Measurements from ENCODE around the gene SAMD4A.

SAMD4A gene

DNA sequence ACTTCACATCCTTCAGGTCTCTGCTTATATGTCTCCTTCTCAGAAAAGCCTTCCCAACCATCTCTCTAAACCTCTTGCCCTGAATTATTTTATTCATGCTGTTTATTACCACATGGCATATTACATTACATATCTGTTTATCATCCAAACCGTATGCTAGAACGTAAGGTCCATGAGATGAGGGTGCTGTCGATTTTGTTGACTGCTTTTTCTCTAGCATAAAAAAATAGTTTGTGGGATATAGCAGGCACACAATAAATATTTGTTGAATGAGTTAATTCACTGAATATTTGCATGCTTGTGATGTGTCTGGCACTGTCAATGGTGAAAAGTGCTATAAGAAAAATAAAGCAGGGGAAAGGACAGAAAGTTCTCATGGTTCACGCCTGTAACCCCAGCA, 22.9 kb downstream of the SAMD4A start:
- in situ Hi-C loops (cut with HindIII; ENCODE audit: low sequenced_read_pairs): loop anchor here (5.0 kb wide), 1 partner anchor 52 kb away; no protein-coding TSS in a partner anchor
- DNase-seq (ENCODE audit: low read depth): no peak
- TF ChIP-seq, protein P1, sequence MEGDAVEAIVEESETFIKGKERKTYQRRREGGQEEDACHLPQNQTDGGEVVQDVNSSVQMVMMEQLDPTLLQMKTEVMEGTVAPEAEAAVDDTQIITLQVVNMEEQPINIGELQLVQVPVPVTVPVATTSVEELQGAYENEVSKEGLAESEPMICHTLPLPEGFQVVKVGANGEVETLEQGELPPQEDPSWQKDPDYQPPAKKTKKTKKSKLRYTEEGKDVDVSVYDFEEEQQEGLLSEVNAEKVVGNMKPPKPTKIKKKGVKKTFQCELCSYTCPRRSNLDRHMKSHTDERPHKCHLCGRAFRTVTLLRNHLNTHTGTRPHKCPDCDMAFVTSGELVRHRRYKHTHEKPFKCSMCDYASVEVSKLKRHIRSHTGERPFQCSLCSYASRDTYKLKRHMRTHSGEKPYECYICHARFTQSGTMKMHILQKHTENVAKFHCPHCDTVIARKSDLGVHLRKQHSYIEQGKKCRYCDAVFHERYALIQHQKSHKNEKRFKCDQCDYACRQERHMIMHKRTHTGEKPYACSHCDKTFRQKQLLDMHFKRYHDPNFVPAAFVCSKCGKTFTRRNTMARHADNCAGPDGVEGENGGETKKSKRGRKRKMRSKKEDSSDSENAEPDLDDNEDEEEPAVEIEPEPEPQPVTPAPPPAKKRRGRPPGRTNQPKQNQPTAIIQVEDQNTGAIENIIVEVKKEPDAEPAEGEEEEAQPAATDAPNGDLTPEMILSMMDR (IDR thresholded peaks at IDR 0.05; ENCODE audit: low read depth, low read length, missing control alignments): no peak
- no peak overlapping the region for H3K4me3 ChIP-seq (ENCODE audit: low read depth, low read length)

- DNase-seq (ENCODE audit: low read depth): no peak
- no peak overlapping the region for H3K4me3 ChIP-seq (ENCODE audit: low read depth, low read length)
- TF ChIP-seq, protein P1 (IDR thresholded peaks at IDR 0.05; ENCODE audit: low read depth, low read length, missing control alignments): no peak
- in situ Hi-C loops (cut with HindIII; ENCODE audit: low sequenced_read_pairs): loop anchor here (5.0 kb wide), 1 partner anchor 52 kb away; no protein-coding TSS in a partner anchor
Measured at GRCh38 chr14:54590481-54590880, 23.6 kb downstream of the SAMD4A start.

DNA sequence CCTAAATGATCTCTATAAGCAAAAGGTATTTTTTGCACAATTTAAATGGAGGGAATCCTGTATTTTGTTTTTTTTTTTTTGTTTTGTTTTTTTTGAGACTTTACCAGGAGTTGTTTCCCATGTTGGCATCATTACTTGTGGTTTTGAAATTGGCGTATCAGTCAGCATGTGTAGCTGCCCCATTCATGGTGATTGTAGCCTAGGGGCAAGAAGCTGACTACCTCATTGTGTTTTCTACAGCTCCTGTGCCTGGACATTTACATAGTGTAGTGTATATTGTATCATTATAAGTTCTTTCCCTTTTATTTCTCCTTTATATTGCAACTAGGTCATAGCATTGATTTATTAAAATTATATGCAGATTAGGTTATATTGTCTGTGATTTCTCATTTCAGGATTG, 24.5 kb downstream of the SAMD4A start:
- H3K4me3 ChIP-seq (ENCODE audit: low read depth, low read length): no peak overlapping the region
- no peak for DNase-seq (ENCODE audit: low read depth)
- in situ Hi-C loops (cut with HindIII; ENCODE audit: low sequenced_read_pairs): loop anchor here (5.0 kb wide), 1 partner anchor 51 kb away; no protein-coding TSS in a partner anchor
- TF ChIP-seq, protein P1 (IDR thresholded peaks at IDR 0.05; ENCODE audit: low read depth, low read length, missing control alignments): no peak

DNA sequence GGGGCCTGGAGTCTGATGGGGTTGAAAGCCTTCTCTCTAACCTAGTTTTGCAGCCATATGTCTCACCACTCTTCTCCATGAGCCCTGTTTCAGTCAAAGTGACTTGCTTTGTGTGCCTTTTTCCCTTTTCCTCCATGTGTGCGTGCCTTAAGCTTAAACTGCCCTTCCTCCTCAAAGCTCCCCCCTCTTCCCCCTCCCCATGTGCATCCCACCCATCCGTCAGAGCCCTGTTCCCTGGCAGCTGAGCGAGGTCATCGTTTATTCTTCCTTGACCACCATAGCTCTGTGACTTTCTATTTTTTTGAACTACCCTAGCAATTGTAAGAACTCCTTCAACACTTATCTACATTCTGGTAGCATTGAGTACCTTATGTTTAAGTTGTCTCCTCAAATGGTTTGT, 24.9 kb downstream of the SAMD4A start:
- in situ Hi-C loops (cut with HindIII; ENCODE audit: low sequenced_read_pairs): loop anchor here (5.0 kb wide), 1 partner anchor 50 kb away; no protein-coding TSS in a partner anchor
- TF ChIP-seq, protein P1 (IDR thresholded peaks at IDR 0.05; ENCODE audit: low read depth, low read length, missing control alignments): no peak
- no peak overlapping the region for H3K4me3 ChIP-seq (ENCODE audit: low read depth, low read length)
- no peak for DNase-seq (ENCODE audit: low read depth)

GRCh38 chr14:54593860-54594259, 26.9 kb downstream of the SAMD4A start:
- H3K4me3 ChIP-seq (ENCODE audit: low read depth, low read length): no peak overlapping the region
- in situ Hi-C loops (cut with HindIII; ENCODE audit: low sequenced_read_pairs): loop anchor here (5.0 kb wide), 1 partner anchor 48 kb away; no protein-coding TSS in a partner anchor
- TF ChIP-seq, protein P1 (IDR thresholded peaks at IDR 0.05; ENCODE audit: low read depth, low read length, missing control alignments): no peak
- no peak for DNase-seq (ENCODE audit: low read depth)

GRCh38 chr14:54594537-54594936, 27.6 kb downstream of the SAMD4A start:
- in situ Hi-C loops (cut with HindIII; ENCODE audit: low sequenced_read_pairs): loop anchor here (5.0 kb wide), 1 partner anchor 48 kb away; no protein-coding TSS in a partner anchor
- no peak for DNase-seq (ENCODE audit: low read depth)
- TF ChIP-seq, protein P1 (IDR thresholded peaks at IDR 0.05; ENCODE audit: low read depth, low read length, missing control alignments): no peak
- no peak overlapping the region for H3K4me3 ChIP-seq (ENCODE audit: low read depth, low read length)
